Measurements from ENCODE around the gene FGFR1OP2.
A peak's percentile ranks its signal among the peaks of the same experiment; 100 is the strongest.
"Not testable (repeated sequence)": the region's sequence is repeated elsewhere in the genome, so short reads cannot be mapped to it uniquely, and the experiment has no call there.

FGFR1OP2 gene

GRCh38 chr12:26937863-26938700 is at the start of gene FGFR1OP2, which contains the start of gene INTS13:
TSS of gene FGFR1OP2 (plus strand) at chr12:26938470. CDS start at chr12:26954159, 15,689 bp downstream.
TSS of gene INTS13 (minus strand) at chr12:26937981. CDS start at chr12:26936803, 1,178 bp downstream.
- DNase-seq (ENCODE audit: low spot score) = peak; percentile 96

- no peak for DNase-seq (ENCODE audit: low spot score)
These were observed 47.5 kb upstream of the FGFR1OP2 start for GRCh38 chr12:26890784-26891183.

- DNase-seq (ENCODE audit: low spot score) = no peak
These were observed 46.6 kb upstream of the FGFR1OP2 start for GRCh38 chr12:26891704-26892103.

GRCh38 chr12:26895672-26896071 is 42.6 kb upstream of the FGFR1OP2 start:
- DNase-seq (ENCODE audit: low spot score) = no peak

- DNase-seq (ENCODE audit: low spot score) = no peak
These were observed 41.4 kb upstream of the FGFR1OP2 start for GRCh38 chr12:26896913-26897312.

GRCh38 chr12:26903396-26903795 is 34.9 kb upstream of the FGFR1OP2 start:
- not testable (repeated sequence) for DNase-seq (ENCODE audit: low spot score)

- no peak for DNase-seq (ENCODE audit: low spot score)
These were observed 32.2 kb upstream of the FGFR1OP2 start for GRCh38 chr12:26906024-26906423.

GRCh38 chr12:26906704-26907103 is 31.6 kb upstream of the FGFR1OP2 start:
- peak; percentile 39 for DNase-seq (ENCODE audit: low spot score)

GRCh38 chr12:26918321-26919215 is 19.7 kb upstream of the FGFR1OP2 start:
- DNase-seq (ENCODE audit: low spot score) = no peak

- DNase-seq (ENCODE audit: low spot score) = no peak
These were observed 19.1 kb upstream of the FGFR1OP2 start for GRCh38 chr12:26919216-26919555.

- no peak for DNase-seq (ENCODE audit: low spot score)
These were observed 16.4 kb upstream of the FGFR1OP2 start for GRCh38 chr12:26921886-26922285.

- peak; percentile 60 for DNase-seq (ENCODE audit: low spot score)
These were observed 9.6 kb upstream of the FGFR1OP2 start for GRCh38 chr12:26928661-26929060.

- no peak for DNase-seq (ENCODE audit: low spot score)
These were observed 8.7 kb upstream of the FGFR1OP2 start for GRCh38 chr12:26929590-26929989.

GRCh38 chr12:26935636-26936378 is 2.5 kb upstream of the FGFR1OP2 start:
- no peak for DNase-seq (ENCODE audit: low spot score)

GRCh38 chr12:26936559-26937442 is 1.5 kb upstream of the FGFR1OP2 start:
- no peak for DNase-seq (ENCODE audit: low spot score)

- no peak for DNase-seq (ENCODE audit: low spot score)
These were observed 817 bp upstream of the FGFR1OP2 start for GRCh38 chr12:26937443-26937862.

- peak; percentile 60 for DNase-seq (ENCODE audit: low spot score)
These were observed 412 bp downstream of the FGFR1OP2 start for GRCh38 chr12:26938701-26939062.

GRCh38 chr12:26939192-26939832 is 1.0 kb downstream of the FGFR1OP2 start:
- DNase-seq (ENCODE audit: low spot score) = peak; percentile 12

GRCh38 chr12:26939953-26940352 is 1.7 kb downstream of the FGFR1OP2 start:
- DNase-seq (ENCODE audit: low spot score) = no peak

GRCh38 chr12:26940516-26941214 is 2.4 kb downstream of the FGFR1OP2 start:
- no peak for DNase-seq (ENCODE audit: low spot score)

Data from D341Med (cell line).